ENCODE data around the gene TBX15.
"Not testable (repeated sequence)": the region's sequence is repeated elsewhere in the genome, so short reads cannot be mapped to it uniquely, and the experiment has no call there.

The TBX15 gene

DNA sequence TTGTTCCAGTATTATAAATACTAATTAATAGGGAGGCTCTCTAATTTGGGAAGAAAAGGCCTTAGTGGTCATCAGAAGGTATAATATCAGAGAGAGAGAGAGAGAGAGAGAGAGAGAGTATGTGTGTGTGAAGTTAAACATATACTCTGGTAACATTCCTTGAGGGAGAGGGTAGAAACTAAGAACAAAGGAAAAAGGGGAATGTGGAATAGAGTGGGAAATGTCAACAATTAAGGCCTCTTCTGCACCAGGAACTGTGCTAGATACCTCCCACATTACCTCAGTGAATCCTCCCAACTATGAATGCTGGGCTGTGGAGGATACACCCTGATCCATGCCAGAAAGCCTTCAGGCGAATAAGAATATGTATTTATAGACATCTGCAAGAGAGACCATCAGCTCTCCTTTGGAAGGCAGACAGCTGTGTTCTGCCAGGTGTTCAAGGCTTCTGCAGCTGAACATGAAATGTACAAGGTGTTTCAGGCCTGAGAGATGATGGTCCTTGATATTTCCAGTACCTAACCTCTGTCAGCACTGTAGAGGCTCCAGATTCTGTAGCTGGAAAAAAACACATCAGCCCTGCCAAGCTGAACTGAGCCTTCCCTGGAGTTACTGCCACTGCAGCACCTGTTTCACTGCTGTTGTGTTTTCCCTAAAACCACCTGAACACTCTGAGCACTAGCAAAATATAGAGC, 29.1 kb downstream of the TBX15 start:
- DNase-seq (ENCODE audit: low read depth) = no peak

GRCh38 chr1:118958140-118958539, 30.0 kb downstream of the TBX15 start:
- DNase-seq (ENCODE audit: low read depth) = no peak

GRCh38 chr1:118957579-118957978, 30.6 kb downstream of the TBX15 start:
- DNase-seq (ENCODE audit: low read depth) = not testable (repeated sequence)

DNA sequence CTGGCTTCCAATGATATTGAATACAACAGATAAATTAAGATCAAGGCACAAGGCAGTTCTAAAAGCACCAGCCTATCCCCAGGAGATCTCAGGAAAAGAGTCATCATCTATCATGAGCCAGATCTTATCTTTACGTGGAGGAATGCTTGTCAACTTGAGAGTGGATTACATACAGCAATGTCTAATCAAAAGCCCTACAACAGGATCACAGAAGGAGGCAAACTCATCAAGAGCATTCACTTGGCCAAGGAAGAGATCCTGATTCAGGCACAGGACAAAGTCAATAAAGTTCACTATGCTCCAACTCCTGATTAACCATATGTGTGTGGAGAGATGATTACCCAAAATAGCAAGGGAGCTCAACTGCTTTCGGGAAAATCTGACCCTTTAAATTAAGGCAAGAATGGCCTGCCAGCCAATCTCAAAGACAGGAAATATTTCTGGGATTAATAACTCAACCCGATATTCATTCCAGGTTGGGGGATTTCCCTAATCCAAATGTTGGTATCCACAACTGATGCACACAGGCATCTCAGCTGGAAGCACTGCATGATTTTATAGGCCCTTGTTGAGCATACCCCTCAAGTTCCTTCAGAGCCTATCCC, 33.7 kb downstream of the TBX15 start:
- DNase-seq (ENCODE audit: low read depth) = no peak

- DNase-seq (ENCODE audit: low read depth) = no peak
Measured at GRCh38 chr1:118951270-118951936, 36.7 kb downstream of the TBX15 start.

GRCh38 chr1:118949315-118949714, 38.8 kb downstream of the TBX15 start:
- DNase-seq (ENCODE audit: low read depth) = no peak

GRCh38 chr1:118948846-118949245, 39.3 kb downstream of the TBX15 start:
- DNase-seq (ENCODE audit: low read depth) = no peak

- DNase-seq (ENCODE audit: low read depth) = no peak
Measured at GRCh38 chr1:118948351-118948750, 39.8 kb downstream of the TBX15 start.

DNA sequence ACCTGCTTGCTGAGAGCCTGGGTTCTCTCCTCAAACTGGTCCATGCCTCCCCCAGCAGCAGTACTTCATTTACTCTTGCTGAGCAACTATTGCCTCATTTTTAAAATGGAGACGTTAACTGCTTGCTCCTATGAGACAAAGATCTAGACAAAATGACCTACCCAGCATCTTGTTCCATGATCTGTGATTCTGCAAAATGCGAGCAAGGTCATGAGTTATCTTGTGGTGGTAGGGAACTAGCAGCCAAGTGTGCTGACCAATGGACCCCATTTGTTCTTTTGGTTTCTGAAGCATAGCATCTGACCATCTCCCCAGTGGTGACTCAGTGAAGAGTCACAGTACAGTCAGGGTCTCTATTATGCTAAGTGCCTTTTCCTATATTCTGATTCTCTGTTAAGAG, 40.4 kb downstream of the TBX15 start:
- DNase-seq (ENCODE audit: low read depth) = no peak

DNA sequence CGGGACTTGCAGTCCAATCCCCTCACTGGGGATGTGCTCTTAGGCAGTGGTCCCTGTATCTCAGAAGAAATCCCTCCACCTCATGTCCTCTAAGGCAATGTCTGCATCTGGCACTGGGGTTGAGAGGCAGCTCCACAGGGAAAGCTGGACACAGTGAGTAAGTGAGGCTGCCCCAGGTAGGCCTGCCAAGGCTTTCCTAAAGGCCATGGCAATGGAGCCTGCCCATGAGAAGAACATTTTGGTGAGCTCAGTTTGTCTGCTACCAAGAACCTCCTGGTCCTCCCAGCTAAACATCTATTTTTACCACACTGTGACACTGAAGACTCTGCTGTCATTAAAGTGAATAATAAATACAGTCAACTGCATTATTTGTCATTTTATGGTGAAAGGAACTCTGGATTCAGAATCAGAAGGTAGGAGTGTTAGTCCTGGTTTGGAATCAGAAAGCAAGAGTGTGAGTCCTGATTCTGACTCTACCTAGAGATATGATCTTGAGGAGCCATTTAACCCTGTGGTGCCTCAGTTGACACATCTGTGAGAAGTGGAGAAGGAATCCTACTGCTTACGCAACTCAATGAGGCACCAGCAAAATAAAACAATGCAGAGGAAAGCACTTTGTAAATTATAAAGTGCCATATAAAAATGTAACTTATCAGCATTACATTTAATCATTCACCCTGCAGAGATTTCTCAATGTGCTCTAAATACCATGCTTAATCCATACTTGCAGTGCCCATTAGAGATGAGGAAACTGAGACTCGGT, 41.0 kb downstream of the TBX15 start:
- no peak for DNase-seq (ENCODE audit: low read depth)

DNA sequence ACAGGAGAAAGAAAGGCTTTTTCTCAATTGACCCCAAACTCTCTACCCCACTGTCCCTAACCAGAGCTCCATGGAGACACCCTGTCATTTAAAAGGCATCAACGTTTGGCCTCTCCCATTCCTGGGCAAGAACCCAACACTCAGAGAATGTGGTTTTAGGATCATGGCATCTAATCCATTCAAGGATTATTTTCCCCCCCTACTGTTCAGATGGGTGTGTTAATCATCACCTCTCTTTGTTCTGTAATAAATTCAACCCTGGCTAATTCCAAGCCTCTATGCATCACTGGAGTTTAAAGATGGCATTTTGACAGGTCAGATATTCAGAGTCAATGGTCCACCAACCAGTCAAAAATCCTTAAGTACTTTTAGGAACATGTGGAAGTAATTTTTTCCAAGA, 42.7 kb downstream of the TBX15 start:
- DNase-seq (ENCODE audit: low read depth) = no peak

GRCh38 chr1:118944546-118944945, 43.6 kb downstream of the TBX15 start:
- no peak for DNase-seq (ENCODE audit: low read depth)

- DNase-seq (ENCODE audit: low read depth) = no peak
Measured at GRCh38 chr1:118944133-118944532, 44.0 kb downstream of the TBX15 start.

- no peak for DNase-seq (ENCODE audit: low read depth)
Measured at GRCh38 chr1:118940957-118941356, 47.2 kb downstream of the TBX15 start.

DNA sequence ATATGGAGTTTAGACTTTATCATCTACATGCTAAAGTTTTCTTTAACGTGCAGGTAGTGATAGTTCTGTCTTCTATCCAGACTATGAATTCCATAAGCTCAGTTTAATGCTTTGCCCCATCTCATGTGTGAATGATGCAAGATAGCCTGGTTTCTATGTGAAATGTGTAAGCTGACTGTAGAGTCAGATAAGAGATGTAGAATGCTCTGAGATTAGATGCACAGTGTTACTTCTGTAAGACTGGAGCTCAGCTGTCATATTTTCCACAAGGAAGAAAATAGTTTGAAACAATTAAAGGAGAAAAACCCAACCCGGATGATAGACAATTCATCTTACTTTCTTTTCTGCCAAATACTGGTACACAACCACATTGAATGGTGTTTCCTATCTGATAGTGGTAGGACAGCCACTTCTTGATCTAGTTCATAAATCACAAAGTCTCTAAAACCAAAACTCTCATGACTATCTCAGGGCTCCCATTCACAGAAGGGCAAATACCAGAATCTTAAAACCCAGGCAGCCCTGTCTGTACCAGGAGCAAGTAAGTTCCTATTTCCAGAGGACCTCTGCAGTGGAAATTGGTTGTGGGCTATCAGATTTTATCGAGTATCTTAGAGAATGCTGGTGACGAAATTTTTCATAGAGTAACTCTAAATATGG, 50.6 kb downstream of the TBX15 start:
- DNase-seq (ENCODE audit: low read depth) = no peak

DNA sequence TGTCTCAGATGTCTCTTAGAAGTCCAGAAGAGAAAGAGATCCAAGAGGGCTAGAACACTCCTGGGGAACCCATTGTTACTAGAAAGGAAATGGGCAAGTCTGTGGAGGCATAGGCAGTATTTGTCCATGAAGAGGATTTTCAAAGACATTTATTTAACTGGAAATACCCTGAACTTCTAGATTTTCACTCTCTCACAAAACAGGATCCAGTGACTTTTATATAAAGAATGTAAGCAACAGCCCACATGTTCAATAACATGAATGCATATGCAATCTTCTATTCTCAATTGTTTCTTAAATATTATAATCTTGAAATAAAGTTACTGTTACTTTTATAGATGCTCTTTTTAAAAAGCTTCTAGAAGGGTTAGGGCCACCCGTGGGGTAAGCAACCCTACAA, 53.4 kb downstream of the TBX15 start:
- DNase-seq (ENCODE audit: low read depth) = no peak

DNA sequence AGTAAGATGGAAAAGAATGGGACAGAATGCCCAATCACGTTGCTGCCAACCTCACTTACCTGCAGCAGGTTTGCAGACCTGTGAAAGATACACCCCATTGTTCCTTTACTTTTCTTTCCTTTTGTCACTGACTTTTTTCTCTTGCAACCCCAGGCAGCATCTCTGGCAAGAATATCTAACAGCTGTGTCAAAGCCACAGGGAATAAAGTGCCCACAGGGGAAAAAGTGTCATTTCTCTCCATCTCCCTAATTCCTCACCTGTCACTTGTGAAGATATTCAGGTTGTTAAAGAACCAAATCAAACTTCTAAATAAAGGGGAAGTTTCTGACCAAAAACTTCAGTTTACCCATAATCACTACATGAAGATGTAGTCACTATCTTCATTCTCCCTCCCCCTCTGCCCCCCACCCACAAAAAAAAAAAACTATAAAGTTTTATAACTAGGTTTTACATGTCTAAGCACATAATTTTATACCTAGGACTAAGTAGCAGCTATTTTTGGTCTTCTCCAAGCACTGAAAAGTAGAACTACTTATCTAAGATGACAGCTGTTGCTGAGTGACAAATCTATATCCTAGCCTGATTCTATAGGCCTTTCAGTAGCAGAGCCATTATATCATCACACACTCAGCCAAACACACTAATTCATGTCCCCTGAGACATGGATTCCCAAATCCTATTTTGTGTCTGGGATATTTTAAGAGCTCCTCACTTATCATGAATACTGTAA, 54.9 kb downstream of the TBX15 start:
- DNase-seq (ENCODE audit: low read depth) = no peak

GRCh38 chr1:118931876-118932275, 56.3 kb downstream of the TBX15 start:
- no peak for DNase-seq (ENCODE audit: low read depth)

DNA sequence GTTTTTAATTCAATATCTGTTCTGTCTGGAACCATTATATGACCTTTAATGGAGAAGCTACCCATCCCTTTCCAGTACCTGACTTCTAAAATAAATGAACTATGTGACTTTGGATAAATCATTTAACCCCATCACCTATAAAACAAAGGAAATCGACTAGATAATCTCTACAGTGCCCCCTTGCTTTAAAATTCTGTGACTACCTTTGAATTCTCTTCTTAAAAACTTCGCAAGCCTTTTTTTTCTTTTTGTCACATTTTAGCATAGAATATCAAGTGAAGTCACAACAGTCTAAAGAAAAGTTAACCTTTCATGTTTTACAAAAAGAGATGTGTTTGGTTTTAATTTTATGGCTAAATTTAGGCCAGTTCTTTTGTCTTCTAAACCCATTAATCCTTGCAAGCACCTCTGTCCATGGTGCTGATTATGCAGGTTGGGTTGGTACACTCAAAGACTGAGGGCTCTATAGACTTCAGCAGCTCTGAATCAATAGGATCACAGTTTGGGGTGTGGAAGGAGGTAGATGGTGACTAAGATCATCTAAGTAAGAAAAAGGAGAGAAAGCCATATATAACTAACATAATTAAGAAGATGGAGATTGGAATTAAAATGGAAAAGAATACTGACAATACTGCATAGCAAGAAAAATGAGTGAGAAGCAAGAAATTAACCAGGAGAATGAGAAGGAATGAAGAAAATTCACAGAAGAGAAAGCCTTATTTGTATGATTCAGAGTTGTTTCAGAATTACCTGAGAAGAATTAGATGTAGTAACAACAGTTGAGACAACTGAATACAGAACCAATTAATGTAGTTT, 59.2 kb downstream of the TBX15 start:
- DNase-seq (ENCODE audit: low read depth) = no peak

- no peak for DNase-seq (ENCODE audit: low read depth)
Measured at GRCh38 chr1:118927427-118928187, 60.5 kb downstream of the TBX15 start.

All from stimulated activated CD8-positive, alpha-beta memory T cell treated with anti-CD3 and anti-CD28 coated beads, Interleukin-12 subunit alpha, Interleukin-12 subunit beta, amount 100 ng/mL, for 1 hour (primary cell).